ENCODE measurements around the gene TAS1R3.

GRCh38 chr1:1296070-1297061 is 34.7 kb upstream of the TAS1R3 start:
- TF ChIP-seq REST (IDR thresholded peaks at IDR 0.05; ENCODE audit: insufficient read depth in 1 of 2, low read depth in 2 of 2, low read length in 1 of 2): no peak
- TF ChIP-seq CTCF (IDR thresholded peaks at IDR 0.05): no peak
- TF ChIP-seq POLR2AphosphoS5 (IDR thresholded peaks at IDR 0.05; ENCODE audit: low read depth, low read length): no peak
- no peak for TF ChIP-seq SIN3A (IDR thresholded peaks at IDR 0.05; ENCODE audit: borderline replicate concordance, insufficient read depth, low read depth, low read length)
- TF ChIP-seq TCF7L2 (IDR thresholded peaks at IDR 0.05; ENCODE audit: low read depth, low read length): no peak
